HPDE6-E6E7 (cell line): Measurements from ENCODE around the gene ITPR1.

Experiments
- DNase-seq: peaks from one replicate; pipeline ENCODE4 v3.0.0; 2011; ENCODE audit warnings: missing footprints; ENCODE audit errors: extremely low spot score

ITPR1 gene

GRCh38 chr3:4491855-4492207 is 1.3 kb upstream of the ITPR1 start:
- no peak for DNase-seq

DNA sequence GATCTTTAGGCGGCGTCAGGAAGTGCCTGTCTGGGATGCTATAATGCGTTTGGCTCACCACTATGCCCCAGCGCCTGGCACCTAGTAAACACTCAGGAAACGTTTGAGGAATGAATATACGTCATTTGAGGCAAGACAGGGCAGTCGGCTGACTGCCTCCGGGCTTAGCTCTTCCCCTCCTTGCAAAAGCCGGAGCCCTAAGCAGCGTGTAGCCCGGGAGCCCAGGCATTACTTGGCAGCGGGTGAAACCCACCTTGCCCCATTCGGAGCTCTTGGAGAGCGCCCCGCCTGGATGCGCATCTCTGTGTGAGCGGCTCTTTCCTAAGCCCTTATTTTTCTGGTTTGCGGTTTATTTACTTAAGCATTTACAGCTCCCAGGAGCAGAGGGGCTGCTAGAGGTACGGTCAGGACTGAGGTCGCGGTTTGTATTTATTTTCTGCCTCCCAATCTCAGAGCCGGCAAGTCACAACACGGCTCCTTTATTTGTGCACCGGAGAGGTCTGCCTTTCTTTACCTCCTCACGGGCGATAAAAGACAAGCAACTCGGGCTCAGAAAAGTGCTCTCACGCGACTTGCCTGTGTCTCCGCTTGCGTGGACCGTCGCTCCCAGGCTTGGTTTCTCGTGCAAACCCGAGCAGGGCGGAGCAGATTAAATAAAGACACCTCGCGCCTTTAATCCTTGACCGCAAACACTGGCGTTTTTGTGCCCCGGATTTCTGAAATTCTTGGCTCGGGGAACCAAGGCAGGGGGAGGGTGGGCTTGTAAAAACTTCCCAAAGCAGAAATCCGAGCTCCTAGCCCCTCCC is 737 bp upstream of the ITPR1 start:
- no peak for DNase-seq

GRCh38 chr3:4493941-4494894 is 1.1 kb downstream of the ITPR1 start:
- no peak for DNase-seq

GRCh38 chr3:4494895-4495264 is 1.7 kb downstream of the ITPR1 start:
- DNase-seq = no peak

- no peak for DNase-seq
Measured at GRCh38 chr3:4495294-4496086, 2.3 kb downstream of the ITPR1 start.

GRCh38 chr3:4496087-4496452 is 2.9 kb downstream of the ITPR1 start:
- DNase-seq = no peak

GRCh38 chr3:4497005-4497692 is 4.0 kb downstream of the ITPR1 start:
- DNase-seq = no peak

- DNase-seq = no peak
Measured at GRCh38 chr3:4497843-4498324, 4.7 kb downstream of the ITPR1 start.

DNA sequence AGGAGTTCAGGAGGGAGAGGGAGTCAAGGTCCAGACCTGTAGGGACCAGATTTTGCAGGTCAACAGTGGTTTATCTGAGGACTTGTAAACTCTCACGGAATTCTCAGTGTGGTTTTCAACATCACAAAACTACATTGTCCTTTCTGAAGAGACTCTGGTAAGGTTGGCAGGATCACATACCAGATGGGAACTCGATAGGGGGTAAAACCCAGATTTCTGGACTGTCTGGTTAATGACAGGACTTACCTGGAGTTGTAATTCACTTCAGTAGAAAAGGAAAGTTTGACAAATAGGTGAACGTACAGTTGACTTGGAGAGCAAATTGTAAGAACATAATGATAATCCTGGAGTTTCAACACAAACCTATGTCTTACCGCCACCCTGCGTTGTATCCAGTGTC is 5.3 kb downstream of the ITPR1 start:
- DNase-seq = no peak

DNA sequence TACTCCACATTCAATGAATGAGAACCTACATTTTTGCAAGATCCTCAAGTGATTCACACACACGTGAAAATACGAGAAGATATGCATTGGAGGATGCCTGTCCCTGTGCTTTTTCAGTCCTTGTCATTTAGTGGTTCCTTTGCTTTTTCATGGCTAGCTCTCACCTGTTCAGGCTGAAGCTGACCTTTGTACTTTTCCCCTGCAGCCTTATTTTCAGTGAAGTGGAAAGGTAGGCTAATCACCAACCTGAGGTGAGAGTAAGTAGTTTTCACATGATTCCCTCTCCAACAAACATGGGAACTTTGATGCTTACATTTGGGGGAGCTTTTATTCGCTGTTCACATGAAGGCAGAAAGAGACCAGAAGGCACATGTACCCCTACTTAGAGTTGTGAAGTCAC is 8.3 kb downstream of the ITPR1 start:
- DNase-seq = no peak

DNA sequence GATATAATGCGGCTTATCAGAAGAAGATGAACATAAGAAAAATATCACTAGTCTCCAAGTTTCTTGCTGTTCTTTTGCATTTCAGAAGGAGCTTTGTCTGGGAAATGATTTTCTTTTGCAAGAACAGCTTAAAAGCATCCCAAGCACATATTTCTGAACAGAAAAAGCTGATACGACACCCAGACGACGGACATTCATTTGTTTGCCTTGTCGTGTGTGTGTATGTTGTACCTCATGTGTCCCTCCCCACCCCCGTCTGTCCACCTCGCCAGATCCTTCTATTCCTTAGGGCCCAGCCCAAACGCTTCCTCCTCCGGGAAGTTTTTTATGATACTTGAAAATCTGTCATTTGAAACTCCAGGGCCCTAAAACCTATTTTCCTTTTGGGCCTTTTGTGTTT is 8.8 kb downstream of the ITPR1 start:
- no peak for DNase-seq

GRCh38 chr3:4503050-4503449 is 9.9 kb downstream of the ITPR1 start:
- DNase-seq = no peak

DNA sequence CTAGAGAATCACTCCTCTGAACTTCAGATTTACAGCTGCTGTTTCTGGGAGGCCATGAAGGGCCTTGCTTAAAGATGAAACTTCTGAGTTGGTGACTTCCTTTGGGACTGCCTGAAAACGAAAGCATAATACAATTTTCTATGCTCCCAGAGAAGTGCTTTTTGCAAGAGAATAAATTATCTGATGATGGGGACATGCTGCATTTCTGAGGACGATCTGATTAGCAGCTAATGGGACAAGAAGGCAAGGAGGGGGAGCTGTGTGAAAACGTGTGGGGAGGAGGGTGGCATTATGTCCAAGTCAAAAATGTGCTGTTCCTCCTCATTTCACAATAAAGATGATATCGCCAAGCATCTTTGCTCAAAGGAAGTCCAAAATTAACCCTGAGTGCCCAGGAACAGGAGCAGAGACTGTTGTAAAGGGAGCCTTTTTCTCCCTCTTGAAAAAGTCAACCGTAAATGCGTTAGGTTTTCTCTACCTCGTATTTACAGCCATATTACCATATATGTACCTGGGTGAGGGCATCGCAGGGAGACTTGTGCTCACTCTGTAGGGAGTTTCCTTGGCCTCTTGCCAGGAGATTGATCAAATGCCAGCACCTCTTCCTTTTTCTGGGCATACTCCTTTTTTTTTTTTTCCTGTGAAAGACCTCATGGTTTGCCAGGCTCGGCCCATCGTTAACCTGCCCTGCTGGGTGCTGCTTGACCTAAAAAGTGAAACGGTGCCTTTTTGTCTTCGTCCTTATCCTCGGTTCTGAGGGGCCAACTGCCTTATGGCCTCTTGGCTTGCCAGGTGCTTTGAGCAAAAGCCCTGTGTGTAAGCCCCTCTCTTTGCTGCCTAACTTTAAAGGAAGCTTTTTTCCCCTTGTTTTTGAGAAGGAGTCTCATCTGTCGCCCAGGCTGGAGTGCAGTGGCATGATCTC is 11.5 kb downstream of the ITPR1 start:
- no peak for DNase-seq

GRCh38 chr3:4505688-4506558 is 12.8 kb downstream of the ITPR1 start:
- DNase-seq = no peak

- DNase-seq = no peak
Measured at GRCh38 chr3:4506559-4507023, 13.4 kb downstream of the ITPR1 start.

DNA sequence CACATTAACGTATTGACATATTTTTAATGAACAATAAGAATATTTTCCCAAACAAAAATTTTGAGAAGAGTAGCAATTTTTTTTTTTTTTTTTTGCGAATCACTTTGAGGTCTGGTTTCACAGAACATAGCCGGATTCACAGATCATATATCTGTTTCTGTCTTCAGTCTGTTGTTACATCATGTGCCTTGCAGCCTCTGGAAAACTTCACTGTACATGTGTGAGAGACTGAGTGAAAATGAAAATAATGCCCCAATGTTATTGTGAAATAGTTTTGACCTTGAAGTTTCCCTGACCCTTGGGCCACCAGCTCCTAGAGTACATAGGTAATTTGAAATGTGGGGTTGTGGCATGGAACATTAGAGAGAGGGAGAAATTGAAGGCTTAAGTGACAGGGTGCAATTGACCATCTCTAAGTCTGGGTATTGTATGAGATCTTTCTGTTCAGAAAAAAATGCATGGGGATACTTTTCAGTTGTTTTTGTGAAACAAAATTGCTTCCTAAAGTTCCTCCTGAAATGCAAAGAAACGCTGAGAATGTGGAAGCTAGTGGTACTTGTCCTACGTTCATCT is 14.0 kb downstream of the ITPR1 start:
- no peak for DNase-seq

GRCh38 chr3:4508048-4508981 is 15.2 kb downstream of the ITPR1 start:
- no peak for DNase-seq

DNA sequence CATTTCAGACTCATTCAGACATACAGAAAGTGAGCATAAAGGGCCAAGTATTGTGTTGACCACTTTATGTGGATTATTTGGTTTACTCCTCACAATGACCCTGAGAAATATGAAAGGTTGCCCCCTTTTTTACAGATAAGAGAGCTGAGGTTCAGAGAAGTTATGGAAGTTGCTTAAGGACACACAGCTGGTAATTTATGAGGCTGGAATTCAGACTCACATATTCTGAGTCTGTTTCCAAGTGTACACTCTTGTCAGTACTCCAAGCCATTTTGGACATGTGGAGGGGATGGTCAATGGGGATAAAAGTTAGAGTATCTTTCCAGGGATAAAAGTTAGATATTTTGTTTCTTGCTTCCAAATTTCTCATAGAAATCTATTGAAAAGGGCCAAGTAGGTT is 15.9 kb downstream of the ITPR1 start:
- no peak for DNase-seq
